GM21717 (cell line): Measurements from ENCODE around the gene STX10.

Experiments
- ATAC-seq: cut with Tn5 transposase; IDR thresholded peaks from one replicate; pipeline ENCODE4 v1.9.1; 2021; ENCODE audit warnings: mild to moderate bottlenecking, moderate library complexity; ENCODE audit not compliant: unreplicated experiment

STX10 gene

GRCh38 chr19:13101590-13102415 lies 48.4 kb downstream of the STX10 start:
- no peak for ATAC-seq

- no peak for ATAC-seq
Measured at GRCh38 chr19:13100841-13101589, 49.2 kb downstream of the STX10 start.

DNA sequence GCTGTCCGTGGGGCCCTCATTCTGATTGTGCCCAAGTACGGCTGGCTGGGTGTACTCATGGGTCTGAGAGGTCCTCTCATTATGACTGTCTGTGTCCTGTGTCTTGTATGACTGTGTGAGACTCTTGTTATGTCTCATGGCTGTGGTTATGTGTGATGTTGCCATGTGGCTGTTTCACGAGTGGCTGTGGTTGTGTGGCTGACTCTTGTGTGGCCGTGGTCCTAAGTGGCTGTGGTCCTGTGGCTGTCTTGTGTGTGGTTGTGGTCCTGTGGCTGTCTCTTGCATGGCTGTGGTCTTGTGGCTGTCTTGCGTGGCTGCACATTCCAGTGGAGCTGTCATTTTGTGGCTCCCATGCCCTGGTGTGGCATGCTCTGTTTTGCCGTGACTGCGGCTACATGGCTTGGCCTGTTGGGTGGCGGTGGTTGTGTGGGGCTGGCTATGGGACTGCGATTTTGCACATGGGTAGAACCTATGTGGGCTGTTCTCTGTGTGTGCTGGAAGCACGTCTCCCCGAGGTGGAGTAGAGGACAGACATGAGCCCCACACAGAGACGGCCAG lies 50.1 kb downstream of the STX10 start:
- ATAC-seq = no peak

DNA sequence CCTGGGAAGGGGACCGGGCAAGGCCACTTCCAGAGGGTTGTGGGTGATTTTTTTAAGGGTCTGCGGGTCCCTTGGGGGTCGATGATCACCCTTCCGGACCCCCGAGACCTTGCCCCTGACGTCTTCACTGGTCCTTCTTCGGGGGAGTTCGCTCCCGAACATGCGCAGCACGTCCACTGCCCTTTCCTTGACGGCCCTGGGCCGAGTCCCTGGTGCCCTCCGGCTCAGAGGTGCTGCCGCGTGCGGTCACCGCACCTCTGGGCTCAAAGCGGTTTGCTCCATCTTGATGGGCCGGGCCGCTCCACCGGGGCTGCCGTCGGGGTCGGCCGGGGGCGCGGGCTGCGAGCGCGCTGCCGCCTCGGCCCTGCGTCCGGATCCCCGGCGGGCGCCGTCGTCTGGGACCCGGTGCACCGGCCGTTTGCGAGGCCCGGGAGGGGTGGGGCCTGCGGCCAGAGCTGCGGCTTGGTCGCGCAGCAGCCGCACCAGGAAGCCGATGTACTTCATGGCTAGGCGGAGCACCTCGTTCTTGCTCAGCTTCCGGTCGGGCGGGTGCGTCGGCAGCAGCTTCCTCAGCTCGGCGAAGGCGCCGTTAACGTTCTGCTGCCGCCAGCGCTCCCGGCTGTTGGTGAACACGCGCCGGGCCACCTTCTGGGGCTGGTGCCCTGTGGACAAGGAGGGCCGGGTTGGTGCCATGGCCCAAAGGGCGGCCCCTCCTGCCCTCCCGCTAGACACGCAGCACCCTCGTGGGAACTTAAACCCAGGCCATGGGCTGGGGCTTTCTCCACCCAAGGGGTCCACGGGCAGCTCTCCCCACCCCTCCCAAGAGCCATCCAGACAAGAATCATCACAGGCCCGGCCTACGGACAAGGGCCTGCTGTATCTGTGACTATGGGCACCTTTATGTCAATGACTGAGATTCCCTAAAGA lies 50.8 kb downstream of the STX10 start:
- no peak for ATAC-seq

GRCh38 chr19:13098277-13099072 lies 51.7 kb downstream of the STX10 start:
- ATAC-seq = no peak

- ATAC-seq = no peak
Measured at GRCh38 chr19:13097463-13098258, 52.5 kb downstream of the STX10 start.

GRCh38 chr19:13097033-13097462 lies 53.1 kb downstream of the STX10 start:
- ATAC-seq = no peak

GRCh38 chr19:13095934-13096927 lies 53.9 kb downstream of the STX10 start:
- ATAC-seq = no peak

DNA sequence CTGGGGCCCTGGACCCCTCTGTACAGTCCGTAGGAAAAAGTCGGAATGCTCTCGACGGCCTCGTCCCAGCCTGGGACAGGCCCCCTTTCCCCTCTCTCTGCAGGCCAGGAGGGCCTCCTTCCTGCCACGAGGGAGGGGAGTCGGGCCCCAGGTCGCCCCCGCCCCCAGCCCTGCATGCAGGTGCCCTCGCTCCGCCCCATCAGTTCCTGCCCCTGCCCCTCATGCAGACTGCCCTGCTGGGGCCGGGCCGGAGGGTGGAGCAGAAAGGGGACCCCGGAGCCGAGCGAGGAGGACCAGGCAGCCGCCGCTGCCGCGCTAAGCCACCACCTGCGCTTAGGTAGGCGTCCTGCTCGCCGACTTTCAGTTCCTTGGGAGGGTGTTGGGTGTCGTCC lies 54.8 kb downstream of the STX10 start:
- ATAC-seq = no peak

- no peak for ATAC-seq
Measured at GRCh38 chr19:13094771-13095392, 55.3 kb downstream of the STX10 start.

DNA sequence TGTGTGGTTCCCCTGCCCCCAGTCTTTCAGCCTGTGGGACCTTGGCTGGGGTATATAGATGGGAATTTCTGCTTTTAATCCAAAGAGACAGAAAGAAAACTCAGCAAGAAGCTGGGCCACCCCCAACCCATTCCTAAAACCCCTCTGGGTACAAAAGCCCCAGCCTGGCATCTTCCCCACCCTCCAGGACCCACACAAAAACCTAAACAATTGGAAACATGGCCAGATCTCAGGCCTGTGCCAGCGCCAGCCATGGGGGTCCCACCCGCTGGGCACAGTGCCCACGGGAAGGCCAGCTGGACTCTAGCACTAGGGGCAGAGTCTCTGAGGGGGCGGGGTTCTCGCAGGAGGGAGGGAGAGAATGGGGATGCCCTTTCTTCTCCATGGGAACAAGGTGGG lies 56.1 kb downstream of the STX10 start:
- ATAC-seq = no peak
